ENCODE results near the gene TMOD1. TPM values are rescaled to one million over a fixed set of nuclear protein-coding genes. Genes with fewer than 3 reads are reported as not detected.

The TMOD1 gene
- total RNA-seq, 2 experiments from 2014 or later, result not detected

GRCh38 chr9:97478301-97478981 lies 23.0 kb upstream of the TMOD1 start:
- ChIA-PET CTCF (ENCODE audit: unreplicated experiment) (no interaction called here), POLR2A (interaction anchor here (1.0 kb wide), 1 partner anchor 8 kb away, joined by 3 read pairs; no protein-coding TSS in a partner anchor)
- Histone ChIP-seq H3K4me2 (ENCODE audit: low read length) (no peak overlapping the region), H3K79me2 (ENCODE audit: insufficient read depth, low read depth, low read length) (no peaks in the 10 kb centered on the region), H3K4me1 (ENCODE audit: insufficient read depth, low read length, poor library complexity, severe bottlenecking) (no peaks in the 10 kb centered on the region), H3K36me3 (ENCODE audit: insufficient read depth, low read length) (no peaks in the 10 kb centered on the region), H3K9me2 (ENCODE audit: insufficient read depth, low read length) (no peaks in the 10 kb centered on the region), H3K9me3 (ENCODE audit: low read length) (no peaks in the 10 kb centered on the region), H3K27ac (ENCODE audit: low read depth, low read length, poor library complexity, severe bottlenecking) (no peak overlapping the region), H4K20me1 (ENCODE audit: insufficient read depth, low read length) (no peaks in the 10 kb centered on the region), H2AFZ (ENCODE audit: low read length) (no peak overlapping the region), H3K4me3 (ENCODE audit: low read depth, low read length, poor library complexity, severe bottlenecking) (no peak overlapping the region)
- BruUV-seq (replicated peaks), result no TSS peak
- TF ChIP-seq EZH2phosphoT487 (IDR thresholded peaks at IDR 0.05; ENCODE audit: borderline replicate concordance, low read depth, low read length) (no peak), CTCF (conservative IDR thresholded peaks at IDR 0.05; ENCODE audit: low read length) (no peak)
- no peak for DNase-seq (ENCODE audit: low spot score)
- intact Hi-C loops (cut with micrococcal nuclease; ENCODE audit: unreplicated experiment), result no loop called here

GRCh38 chr9:97479496-97480159 lies 21.8 kb upstream of the TMOD1 start:
- POLR2A ChIA-PET, result interaction anchor here (0.6 to 1.0 kb wide), 3 partner anchors 9 to 35 kb away, joined by 3 to 5 read pairs (median 3); partner anchors contain the start of gene TMOD1
- no peak overlapping the region for H2AFZ ChIP-seq (ENCODE audit: low read length)
- no TSS peak for BruUV-seq (replicated peaks)

More at GRCh38 chr9:97479496-97480159, 21.8 kb upstream of the TMOD1 start:
- intact Hi-C loops (cut with micrococcal nuclease; ENCODE audit: unreplicated experiment), result no loop called here
- Histone ChIP-seq H3K9me3 (ENCODE audit: low read length) (no peaks in the 10 kb centered on the region), H3K4me1 (ENCODE audit: insufficient read depth, low read length, poor library complexity, severe bottlenecking) (no peaks in the 10 kb centered on the region), H3K4me2 (ENCODE audit: low read length) (no peak overlapping the region), H3K36me3 (ENCODE audit: insufficient read depth, low read length) (no peaks in the 10 kb centered on the region), H4K20me1 (ENCODE audit: insufficient read depth, low read length) (no peaks in the 10 kb centered on the region), H3K79me2 (ENCODE audit: insufficient read depth, low read depth, low read length) (no peaks in the 10 kb centered on the region), H3K9me2 (ENCODE audit: insufficient read depth, low read length) (no peaks in the 10 kb centered on the region), H3K4me3 (ENCODE audit: low read depth, low read length, poor library complexity, severe bottlenecking) (no peak overlapping the region), H3K27ac (ENCODE audit: low read depth, low read length, poor library complexity, severe bottlenecking) (no peak overlapping the region)
- TF ChIP-seq EZH2phosphoT487 (IDR thresholded peaks at IDR 0.05; ENCODE audit: borderline replicate concordance, low read depth, low read length) (no peak), CTCF (conservative IDR thresholded peaks at IDR 0.05; ENCODE audit: low read length) (no peak)
- CTCF ChIA-PET (ENCODE audit: unreplicated experiment), result no interaction called here
- DNase-seq (ENCODE audit: low spot score), result no peak

All from OCI-LY7 (cell line).